Liver (tissue), 9 donors: ENCODE data around the gene EML1. TPM values are rescaled to one million over a fixed set of nuclear protein-coding genes. Genes with fewer than 3 reads are reported as not detected.

ENCODE experiments used
- DNase-seq: peaks from one replicate; pipeline ENCODE4 v3.0.0-alpha.2; 2017; ENCODE audit warnings: low spot score
- H3K27ac ChIP-seq, 2 donors: one replicate each; pipeline ENCODE4 v1.7.0; 2013; ENCODE audit warnings: inconsistent platforms in 2 of 2, low read length in 2 of 2, control low read depth in 1 of 2, low read depth in 1 of 2, mild to moderate bottlenecking in 1 of 2
- H3K27me3 ChIP-seq, 4 donors: one replicate each; pipeline versions ENCODE4 v1.6.1 to v1.7.0; 2013; ENCODE audit warnings: low read length in 3 of 4, inconsistent platforms in 1 of 4, mild to moderate bottlenecking in 1 of 4, moderate library complexity in 1 of 4; ENCODE audit not compliant: control insufficient read depth in 4 of 4, insufficient read depth in 4 of 4
- H3K36me3 ChIP-seq, 4 donors: one replicate each; pipeline versions ENCODE4 v1.6.1 to v1.7.0; 2013; ENCODE audit warnings: low read length in 3 of 4, mild to moderate bottlenecking in 3 of 4, low read depth in 1 of 4, moderate library complexity in 1 of 4; ENCODE audit not compliant: control insufficient read depth in 4 of 4, insufficient read depth in 3 of 4
- H3K4me1 ChIP-seq, 4 donors: one replicate each; pipeline versions ENCODE4 v1.6.1 to v1.7.0; 2013; ENCODE audit warnings: low read length in 3 of 4, mild to moderate bottlenecking in 3 of 4, moderate library complexity in 1 of 4; ENCODE audit not compliant: control insufficient read depth in 4 of 4, insufficient read depth in 4 of 4
- H3K4me3 ChIP-seq, 3 donors: one replicate each; pipeline versions ENCODE4 v1.6.1 to v1.7.0; 2013; ENCODE audit warnings: low read length in 3 of 3, control low read depth in 1 of 3, low read depth in 1 of 3, mild to moderate bottlenecking in 1 of 3
- H3K9ac ChIP-seq, 2 donors: one replicate each; pipeline ENCODE4 v1.7.0; 2013; ENCODE audit warnings: low read length in 2 of 2, mild to moderate bottlenecking in 2 of 2, moderate library complexity in 2 of 2, control low read depth in 1 of 2, low read depth in 1 of 2
- H3K9me3 ChIP-seq, 4 donors: one replicate each; pipeline versions ENCODE4 v1.6.1 to v1.7.0; 2013; ENCODE audit warnings: low read length in 3 of 4; ENCODE audit not compliant: control insufficient read depth in 4 of 4
- ATF3 ChIP-seq: IDR thresholded peaks from 2 replicates; pipeline ENCODE4 v1.6.1; 2016; ENCODE audit warnings: antibody characterized with exemption
- CTCF ChIP-seq: fragments of 150-350 bp; IDR thresholded peaks from 2 replicates; pipeline ENCODE4 v1.5.1; 2017; ENCODE audit warnings: improper control_type of control experiment, low read depth, low read length; ENCODE audit not compliant: missing input control
- EGR1 ChIP-seq, 2 donors: IDR thresholded peaks; 2 replicates each; pipeline ENCODE4 v1.6.1; 2016 to 2018; ENCODE audit warnings: antibody characterized with exemption in 2 of 2, low read depth in 2 of 2
- FOXA1 ChIP-seq: IDR thresholded peaks from 2 replicates; pipeline ENCODE4 v1.6.1; 2016; ENCODE audit warnings: antibody characterized with exemption
- FOXA2 ChIP-seq: IDR thresholded peaks from 2 replicates; pipeline ENCODE4 v1.6.1; 2016; ENCODE audit warnings: antibody characterized with exemption
- GABPA ChIP-seq, 2 donors: IDR thresholded peaks in 1 of 2; conservative IDR thresholded peaks in 1 of 2; 2 replicates each; pipeline ENCODE4 v1.6.1; 2016; ENCODE audit warnings: antibody characterized with exemption in 2 of 2, mild to moderate bottlenecking in 1 of 2, moderate library complexity in 1 of 2
- HNF4A ChIP-seq, 2 donors: conservative IDR thresholded peaks; 2 replicates each; pipeline ENCODE4 v1.6.1; 2016; ENCODE audit warnings: antibody characterized with exemption in 2 of 2, mild to moderate bottlenecking in 2 of 2
- HNF4G ChIP-seq: IDR thresholded peaks from 2 replicates; pipeline ENCODE4 v1.6.1; 2016; ENCODE audit warnings: antibody characterized with exemption
- JUND ChIP-seq, 2 donors: IDR thresholded peaks; 2 replicates each; pipeline ENCODE4 v1.6.1; 2016; ENCODE audit warnings: antibody characterized with exemption in 2 of 2
- MAX ChIP-seq: IDR thresholded peaks from 2 replicates; pipeline ENCODE4 v1.6.1; 2016; ENCODE audit warnings: antibody characterized with exemption
- NR2F2 ChIP-seq: IDR thresholded peaks from 2 replicates; pipeline ENCODE4 v1.6.1; 2016; ENCODE audit warnings: antibody characterized with exemption
- RAD21 ChIP-seq, 2 donors: IDR thresholded peaks; 2 replicates each; pipeline ENCODE4 v1.6.1; 2016; ENCODE audit warnings: antibody characterized with exemption in 2 of 2, mild to moderate bottlenecking in 2 of 2
- REST ChIP-seq: IDR thresholded peaks from 2 replicates; pipeline ENCODE4 v1.6.1; 2016; ENCODE audit warnings: antibody characterized with exemption, mild to moderate bottlenecking
- RXRA ChIP-seq, 2 donors: IDR thresholded peaks; 2 replicates each; pipeline ENCODE4 v1.6.1; 2017 to 2018; ENCODE audit warnings: antibody characterized with exemption in 2 of 2, mild to moderate bottlenecking in 1 of 2
- SP1 ChIP-seq: IDR thresholded peaks from 2 replicates; pipeline ENCODE4 v1.6.1; 2018; ENCODE audit warnings: antibody characterized with exemption, mild to moderate bottlenecking
- TAF1 ChIP-seq: conservative IDR thresholded peaks from 2 replicates; pipeline ENCODE4 v1.6.1; 2016; ENCODE audit warnings: antibody characterized with exemption, mild to moderate bottlenecking
- YY1 ChIP-seq: IDR thresholded peaks from 2 replicates; pipeline ENCODE4 v1.6.1; 2016; ENCODE audit warnings: antibody characterized with exemption, mild to moderate bottlenecking
- ZBTB33 ChIP-seq: IDR thresholded peaks from 2 replicates; pipeline ENCODE4 v1.6.1; 2016; ENCODE audit warnings: antibody characterized with exemption
- WGBS: extraction: QIAGEN DNeasy Blood & Tissue Kit; methylation state at CpG from one replicate; pipeline ENCODE4 v1.1.7; 2013; 5-methylcytosine and 5-hydroxymethylcytosine counted together
- polyA plus RNA-seq, 2 donors: library from polyadenylated mRNA; stranded (reverse) in 1 of 2; unstranded in 1 of 2; fragments of 200-250 nt in 1 of 2; fragments of >200 nt in 1 of 2; fragmentation: Nextera tagmentation in 1 of 2; extraction: Ambion mirVana in 1 of 2; gene quantifications; one replicate each; pipeline versions ENCODE4 v1.2.1 to v1.2.3, GENCODE V29; 2013 to 2015
- total RNA-seq, 2 donors: library from RNA; depleted of rRNA; stranded (reverse); fragments of >200 nt; gene quantifications; one replicate each; pipeline ENCODE4 v1.2.3, GENCODE V29; 2014
- donor health status: healthy.
- donor health status: healthy.
- donor health status: healthy.
- donor health status: healthy.
- donor health status: healthy.

EML1 gene
- total and polyA plus RNA-seq, 4 donors = 2.7 to 14.6 (median 4.6) TPM

GRCh38 chr14:99817331-99817730 is 24.1 kb downstream of the EML1 start (continued):
- no peak for TF ChIP-seq REST

- no peak for DNase-seq
- no peak for TF ChIP-seq EGR1 (IDR thresholded peaks at IDR 0.05; ENCODE audit: low read depth in 2 of 2)
- TF ChIP-seq GABPA (IDR thresholded peaks at IDR 0.05 in 1 of 2, conservative IDR thresholded peaks at IDR 0.05 in 1 of 2) = no peak
- no peak for TF ChIP-seq HNF4A (conservative IDR thresholded peaks at IDR 0.05)
- TF ChIP-seq MAX = no peak
- no peak for TF ChIP-seq JUND (IDR thresholded peaks at IDR 0.05)
- no peak for TF ChIP-seq FOXA1
- TF ChIP-seq RXRA (IDR thresholded peaks at IDR 0.05) = no peak
- TF ChIP-seq REST = no peak
- TF ChIP-seq SP1 = no peak
- no peak for TF ChIP-seq RAD21 (IDR thresholded peaks at IDR 0.05)
- no peak for TF ChIP-seq YY1
- no peak for TF ChIP-seq ZBTB33
- TF ChIP-seq CTCF = no peak
- TF ChIP-seq ATF3 = no peak
- TF ChIP-seq TAF1 = no peak
- TF ChIP-seq HNF4G = no peak
- TF ChIP-seq NR2F2 = no peak
- no peak for TF ChIP-seq FOXA2
- no peaks in the 10 kb centered on the region for H3K36me3 ChIP-seq
- no peak overlapping the region for H3K4me3 ChIP-seq
- H3K9ac ChIP-seq = no peak overlapping the region
- no peak overlapping the region for H3K27ac ChIP-seq
- H3K9me3 ChIP-seq = no peaks in the 10 kb centered on the region
- no peaks in the 10 kb centered on the region for H3K27me3 ChIP-seq
- H3K4me1 ChIP-seq = no peaks in the 10 kb centered on the region
- WGBS = 88% methylated on average over 11 of the region's 11 CpGs
Measured at GRCh38 chr14:99818503-99819036, 25.4 kb downstream of the EML1 start.
